HUDEP-2 (cell line): Measurements from ENCODE around the gene F12.
"Not testable (repeated sequence)": the region's sequence is repeated elsewhere in the genome, so short reads cannot be mapped to it uniquely, and the experiment has no call there.

Experiments
- DNase-seq, 76 experiments: peaks; one replicate each; lab custom pipeline; 2025; ENCODE audit not compliant: unreplicated experiment in 76 of 76; lab: John Stamatoyannopoulos, UW

The F12 gene

GRCh38 chr5:177360740-177361139 lies 48.6 kb downstream of the F12 start:
- not testable (repeated sequence) for DNase-seq

GRCh38 chr5:177359860-177360259 lies 49.5 kb downstream of the F12 start:
- no peak for DNase-seq

GRCh38 chr5:177359451-177359851 lies 49.9 kb downstream of the F12 start:
- DNase-seq: peak in 3 of 76 experiments; percentile 15 to 26 (median 25)

- DNase-seq: peak in 11 of 76 experiments; percentile 6 to 64 (median 33)
These were observed 51.0 kb downstream of the F12 start for GRCh38 chr5:177358370-177358819.

GRCh38 chr5:177357459-177358351 lies 51.7 kb downstream of the F12 start, which contains the start of gene RGS14:
RGS14 (plus strand) TSS chr5:177357924; CDS start chr5:177358025, 101 bp downstream.
- DNase-seq: peak in 73 of 76 experiments; percentile 32 to 90 (median 69)

GRCh38 chr5:177357146-177357458 lies 52.3 kb downstream of the F12 start:
- peak in 10 of 76 experiments; percentile 17 to 58 (median 38) for DNase-seq

- peak in 13 of 76 experiments; percentile 3 to 55 (median 22) for DNase-seq
These were observed 52.6 kb downstream of the F12 start for GRCh38 chr5:177356746-177357145.

- DNase-seq: peak in 3 of 76 experiments; percentile 7 to 47 (median 34)
These were observed 53.5 kb downstream of the F12 start for GRCh38 chr5:177355868-177356168.

GRCh38 chr5:177355162-177355867 lies 54.0 kb downstream of the F12 start:
- no peak for DNase-seq

GRCh38 chr5:177354711-177355110 lies 54.7 kb downstream of the F12 start:
- DNase-seq: no peak

GRCh38 chr5:177354256-177354655 lies 55.1 kb downstream of the F12 start:
- DNase-seq: no peak

GRCh38 chr5:177353093-177353492 lies 56.3 kb downstream of the F12 start:
- no peak for DNase-seq
